Neural cell (in vitro differentiated cells): ENCODE results near the gene SLC9A5. TPM values are rescaled to one million over a fixed set of nuclear protein-coding genes. Genes with fewer than 3 reads are reported as not detected.

Experiments
- H2AFZ ChIP-seq: fragments of 200-600, 300-800 bp; sonication (generic), shearing (Covaris generic); 2 replicates; pipeline ENCODE4 v1.6.0; 2014; ENCODE audit warnings: low read depth, mild to moderate bottlenecking, antibody characterized with exemption, low read length, moderate library complexity
- H3F3A ChIP-seq: fragments of 200-600 bp; shearing (Covaris generic); 2 replicates; pipeline ENCODE4 v1.6.1; 2016; ENCODE audit warnings: mild to moderate bottlenecking, moderate library complexity, mixed read lengths, antibody characterized with exemption, low read length; ENCODE audit not compliant: insufficient read depth, poor library complexity, severe bottlenecking
- H3K27ac ChIP-seq: fragments of 200-600, 300-800 bp; sonication (generic), shearing (Covaris generic); 2 replicates; pipeline ENCODE4 v1.5.1; 2014; ENCODE audit warnings: mild to moderate bottlenecking, low read length, moderate library complexity
- H3K27me3 ChIP-seq: fragments of 300-800, 200-600 bp; sonication (generic), shearing (Covaris generic); 2 replicates; pipeline ENCODE4 v1.6.0; 2014; ENCODE audit warnings: mild to moderate bottlenecking, low read depth, low read length, moderate library complexity; ENCODE audit not compliant: insufficient read depth
- H3K36me3 ChIP-seq: fragments of 300-800, 200-600 bp; sonication (generic), shearing (Covaris generic); 2 replicates; pipeline ENCODE4 v1.5.1; 2014; ENCODE audit warnings: mild to moderate bottlenecking, antibody characterized with exemption, low read length, moderate library complexity; ENCODE audit not compliant: insufficient read depth
- H3K4me2 ChIP-seq: fragments of 300-800, 200-600 bp; sonication (generic), shearing (Covaris generic); 2 replicates; pipeline ENCODE4 v1.6.0; 2014; ENCODE audit warnings: mild to moderate bottlenecking, low read length
- H3K4me3 ChIP-seq: fragments of 300-800, 200-600 bp; sonication (generic), shearing (Covaris generic); 2 replicates; pipeline ENCODE4 v1.5.1; 2014; ENCODE audit warnings: mild to moderate bottlenecking, low read length, moderate library complexity
- H3K79me2 ChIP-seq: fragments of 200-600 bp; shearing (Covaris generic); replicated peaks from 2 replicates; pipeline ENCODE4 v1.6.0; 2014; ENCODE audit warnings: mild to moderate bottlenecking, low read length, moderate library complexity; ENCODE audit not compliant: insufficient read depth
- H3K9ac ChIP-seq: fragments of 300-800, 200-600 bp; sonication (generic), shearing (Covaris generic); 2 replicates; pipeline ENCODE4 v1.6.1; 2016; ENCODE audit warnings: mild to moderate bottlenecking, low read length, mixed read lengths
- H3K9me2 ChIP-seq: fragments of 200-600 bp; shearing (Covaris generic); 2 replicates; pipeline ENCODE4 v1.6.1; 2016; ENCODE audit warnings: mild to moderate bottlenecking, low read length, mixed read lengths; ENCODE audit not compliant: insufficient read depth
- H3K9me3 ChIP-seq: fragments of 200-600, 300-800 bp; sonication (generic), shearing (Covaris generic); 2 replicates; pipeline ENCODE4 v1.6.1; 2016; ENCODE audit warnings: mild to moderate bottlenecking, mixed run types, low read length, moderate library complexity, mixed read lengths
- H4K20me1 ChIP-seq: fragments of 200-600 bp; shearing (Covaris generic); 2 replicates; pipeline ENCODE4 v1.6.1; 2016; ENCODE audit warnings: mild to moderate bottlenecking, mixed run types; ENCODE audit not compliant: insufficient read depth
- CTCF ChIP-seq: fragments of 450-650 bp; IDR thresholded peaks from 2 replicates; pipeline ENCODE4 v1.5.1; 2014; ENCODE audit warnings: antibody characterized with exemption, mild to moderate bottlenecking, moderate library complexity; ENCODE audit not compliant: poor library complexity, severe bottlenecking
- EP300 ChIP-seq: fragments of 450-650 bp; conservative IDR thresholded peaks from 2 replicates; pipeline ENCODE4 v1.6.1; 2014; ENCODE audit warnings: antibody characterized with exemption, mild to moderate bottlenecking, moderate library complexity; ENCODE audit not compliant: poor library complexity, severe bottlenecking
- EZH2 ChIP-seq: fragments of 200-600, 300-800 bp; shearing (Covaris generic), sonication (generic); IDR thresholded peaks from 2 replicates; pipeline ENCODE4 v1.6.1; 2014; ENCODE audit warnings: antibody characterized with exemption, low read length, borderline replicate concordance, mild to moderate bottlenecking; ENCODE audit not compliant: insufficient read depth, poor library complexity, severe bottlenecking
- MXI1 ChIP-seq: fragments of 450-650 bp; conservative IDR thresholded peaks from 2 replicates; pipeline ENCODE4 v1.6.1; 2014; ENCODE audit warnings: antibody characterized with exemption, mild to moderate bottlenecking; ENCODE audit not compliant: poor library complexity, severe bottlenecking
- POLR2AphosphoS5 ChIP-seq: IDR thresholded peaks from 2 replicates; pipeline ENCODE4 v1.6.1; 2012
- RAD21 ChIP-seq: fragments of 450-650 bp; conservative IDR thresholded peaks from 2 replicates; pipeline ENCODE4 v1.6.1; 2014; ENCODE audit warnings: antibody characterized with exemption, mild to moderate bottlenecking, moderate library complexity
- REST ChIP-seq: IDR thresholded peaks from 2 replicates; pipeline ENCODE4 v1.6.1; 2012; ENCODE audit warnings: borderline replicate concordance
- SMC3 ChIP-seq: fragments of 450-650 bp; conservative IDR thresholded peaks from 2 replicates; pipeline ENCODE4 v1.6.1; 2014; ENCODE audit warnings: antibody characterized with exemption, mild to moderate bottlenecking, moderate library complexity; ENCODE audit not compliant: poor library complexity
- TAF1 ChIP-seq: IDR thresholded peaks from 2 replicates; pipeline ENCODE4 v1.6.1; 2012; ENCODE audit warnings: low read depth
- polyA plus RNA-seq: library from polyadenylated mRNA; depleted of rRNA; stranded (reverse); fragments of >200 nt; gene quantifications from 2 replicates; pipeline ENCODE4 v1.2.3, GENCODE V29; 2014

SLC9A5 gene
- polyA plus RNA-seq, 1 donor from 2014 or later = 1.8 TPM

- Histone ChIP-seq H3K9me2 (no peaks in the 10 kb centered on the region), H3K4me3 (no peak overlapping the region), H3K27ac (no peak overlapping the region), H3K4me2 (no peak overlapping the region), H3K9me3 (no peaks in the 10 kb centered on the region), H3F3A (no peaks in the 10 kb centered on the region), H3K9ac (no peak overlapping the region), H2AFZ (no peak overlapping the region), H3K79me2 (peaks cover 12% of the 10 kb centered on the region), H3K27me3 (no peaks in the 10 kb centered on the region), H3K36me3 (no peaks in the 10 kb centered on the region), H4K20me1 (no peaks in the 10 kb centered on the region)
- no peak for TF ChIP-seq MXI1
- TF ChIP-seq POLR2AphosphoS5 = no peak
- no peak for TF ChIP-seq EP300
- no peak for TF ChIP-seq SMC3
- TF ChIP-seq REST = no peak
- TF ChIP-seq EZH2 = no peak
- no peak for TF ChIP-seq CTCF
- TF ChIP-seq TAF1 = no peak
- no peak for TF ChIP-seq RAD21
Measured at GRCh38 chr16:67228905-67229304, 19.9 kb upstream of the SLC9A5 start.

GRCh38 chr16:67229906-67230808 is 18.6 kb upstream of the SLC9A5 start:
- TF ChIP-seq EZH2 (no peak), MXI1 (no peak), SMC3 (no peak), POLR2AphosphoS5 (no peak), RAD21 (no peak), EP300 (no peak), CTCF (no peak), TAF1 (no peak), REST (no peak)
- no peak overlapping the region for H3K4me3 ChIP-seq
- no peaks in the 10 kb centered on the region for H3K9me3 ChIP-seq
- no peak overlapping the region for H3K9ac ChIP-seq
- H3K9me2 ChIP-seq = no peaks in the 10 kb centered on the region
- peaks cover 12% of the 10 kb centered on the region for H3K79me2 ChIP-seq
- no peak overlapping the region for H3K27ac ChIP-seq
- no peaks in the 10 kb centered on the region for H3F3A ChIP-seq
- H2AFZ ChIP-seq = no peak overlapping the region
- H3K27me3 ChIP-seq = no peaks in the 10 kb centered on the region
- H3K36me3 ChIP-seq = no peaks in the 10 kb centered on the region
- no peak overlapping the region for H3K4me2 ChIP-seq
- no peaks in the 10 kb centered on the region for H4K20me1 ChIP-seq
